Measurements from ENCODE around the gene FAM222A. TPM values are rescaled to one million over a fixed set of nuclear protein-coding genes. Genes with fewer than 3 reads are reported as not detected.

FAM222A gene
- polyA plus RNA-seq, 2 of the 4 experiments (the other 2 are of a cell fraction) = 0.98 to 3.2 TPM

GRCh38 chr12:109810954-109811623 lies 97.5 kb downstream of the FAM222A start:
- FAIRE-seq (no peak), ATAC-seq (no peak), DNase-seq (ENCODE audit: low read depth in 1 of 2, low spot score in 1 of 2) (no peak)
- 82% methylated on average over 10 of the region's 10 CpGs for WGBS (ENCODE audit: missing lambda C conversion rate)
- H3K9me3 ChIP-seq = no peaks in the 10 kb centered on the region
- no peak overlapping the region for H3K4me2 ChIP-seq
- no peak overlapping the region for H3K27ac ChIP-seq
- H3K4me1 ChIP-seq = peaks cover 3% of the 10 kb centered on the region; the same call in 1 of the 3 replicates
- TF ChIP-seq ZFP36 (IDR thresholded peaks at IDR 0.05; ENCODE audit: borderline replicate concordance, partially characterized antibody) (peak; percentile 94), MAX (IDR thresholded peaks at IDR 0.05) (no peak)
- ChIA-PET POLR2A (no interaction called here), CTCF (interaction anchor here (0.7 to 3.8 kb wide), 8 partner anchors 20 to 213 kb away, joined by 3 to 30 read pairs (median 3); partner anchors contain the start of gene TRPV4)
- H3K4me3 ChIP-seq = no peak overlapping the region

GRCh38 chr12:109811624-109811995 lies 98.0 kb downstream of the FAM222A start:
- no peak overlapping the region for H3K4me2 ChIP-seq
- FAIRE-seq = no peak
- H3K4me1 ChIP-seq = peaks cover 3% of the 10 kb centered on the region; the same call in 1 of the 3 replicates
- H3K9me3 ChIP-seq = no peaks in the 10 kb centered on the region
- no peak for TF ChIP-seq MAFK (IDR thresholded peaks at IDR 0.05; ENCODE audit: partially characterized antibody)
- no peak for TF ChIP-seq KDM1A (IDR thresholded peaks at IDR 0.05; ENCODE audit: low read depth)
- no peak for TF ChIP-seq HMGXB4 (CRISPR knock-in tag; IDR thresholded peaks at IDR 0.05; ENCODE audit: borderline replicate concordance)
- no peak for TF ChIP-seq HES2 (IDR thresholded peaks at IDR 0.05)
- TF ChIP-seq EHF (CRISPR knock-in tag; IDR thresholded peaks at IDR 0.05) = no peak
- TF ChIP-seq NFE2L2 (conservative IDR thresholded peaks at IDR 0.05; ENCODE audit: low read length) = no peak
- TF ChIP-seq BCL3 (IDR thresholded peaks at IDR 0.05) = no peak
- TF ChIP-seq TFCP2L1 (CRISPR knock-in tag; IDR thresholded peaks at IDR 0.05) = no peak
- no peak for TF ChIP-seq BHLHE40 (IDR thresholded peaks at IDR 0.05; ENCODE audit: low read depth, low read length)
- TF ChIP-seq HOXB13 (CRISPR knock-in tag; IDR thresholded peaks at IDR 0.05; ENCODE audit: low read depth) = no peak
- no peak for TF ChIP-seq MAX (IDR thresholded peaks at IDR 0.05)
- no peak for TF ChIP-seq CHD4 (IDR thresholded peaks at IDR 0.05; ENCODE audit: borderline replicate concordance)
- no peak for TF ChIP-seq CBX2 (IDR thresholded peaks at IDR 0.05; ENCODE audit: borderline replicate concordance, low read depth)
- no peak for TF ChIP-seq HEYL (CRISPR knock-in tag; IDR thresholded peaks at IDR 0.05)
- no peak for TF ChIP-seq EHMT2 (IDR thresholded peaks at IDR 0.05; ENCODE audit: low read depth)
- no peak for TF ChIP-seq USF2 (IDR thresholded peaks at IDR 0.05)
- TF ChIP-seq FOSB (CRISPR knock-in tag; IDR thresholded peaks at IDR 0.05) = no peak
- no peak for TF ChIP-seq HDAC2 (IDR thresholded peaks at IDR 0.05)
- WGBS (ENCODE audit: missing lambda C conversion rate) = 37% methylated on average over 5 of the region's 5 CpGs
- DNase-seq (ENCODE audit: low read depth in 1 of 2, low spot score in 1 of 2) = peak in 1 of 2 experiments; percentile 67
- no peak overlapping the region for H3K27ac ChIP-seq
- no peak overlapping the region for H3K4me3 ChIP-seq
- ChIA-PET POLR2A (no interaction called here), CTCF (interaction anchor here (0.7 to 3.8 kb wide), 8 partner anchors 13 to 214 kb away, joined by 3 to 30 read pairs (median 4); partner anchors contain the start of gene TRPV4)
- peak; percentile 66 to 84; a peak in 4 of 6 replicates for ATAC-seq

Measured in A549 (cell line).